Measurements from ENCODE around the gene MRPL22. TPM values are rescaled to one million over a fixed set of nuclear protein-coding genes. Genes with fewer than 3 reads are reported as not detected.

The MRPL22 gene
- total RNA-seq, 1 donor from 2014 or later, result 41.9 TPM

DNA sequence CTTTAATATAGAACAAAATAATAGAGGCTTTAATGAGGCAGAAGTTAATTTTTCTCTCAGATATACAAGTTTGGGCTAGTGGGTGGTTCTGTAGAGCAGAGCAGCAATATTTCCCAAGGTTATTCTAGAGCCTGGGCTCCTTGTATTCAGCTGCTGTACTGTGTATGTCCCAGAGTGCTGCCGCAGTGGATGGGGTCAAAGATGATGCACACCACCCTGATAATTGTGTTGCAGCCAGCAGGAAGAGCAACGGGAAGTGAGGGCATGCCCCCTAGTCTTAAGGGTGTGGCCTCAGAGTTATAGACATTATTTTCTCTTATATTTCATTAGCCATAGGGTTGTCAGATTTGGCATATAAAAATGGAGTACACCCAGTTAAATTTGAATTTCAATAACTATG lies 48.8 kb downstream of the MRPL22 start:
- no peak for DNase-seq
- H3K36me3 Mint-ChIP-seq (ENCODE audit: low read depth), result no peaks in the 10 kb centered on the region
- intact Hi-C loops (cut with micrococcal nuclease), result no loop called here
- H3K27ac Mint-ChIP-seq, result no peak overlapping the region
- ATAC-seq (ENCODE audit: low read depth), result no peak
- no peaks in the 10 kb centered on the region for H3K9me3 Mint-ChIP-seq
- POLR2A ChIA-PET, result no interaction called here
- TF ChIP-seq, protein P1, sequence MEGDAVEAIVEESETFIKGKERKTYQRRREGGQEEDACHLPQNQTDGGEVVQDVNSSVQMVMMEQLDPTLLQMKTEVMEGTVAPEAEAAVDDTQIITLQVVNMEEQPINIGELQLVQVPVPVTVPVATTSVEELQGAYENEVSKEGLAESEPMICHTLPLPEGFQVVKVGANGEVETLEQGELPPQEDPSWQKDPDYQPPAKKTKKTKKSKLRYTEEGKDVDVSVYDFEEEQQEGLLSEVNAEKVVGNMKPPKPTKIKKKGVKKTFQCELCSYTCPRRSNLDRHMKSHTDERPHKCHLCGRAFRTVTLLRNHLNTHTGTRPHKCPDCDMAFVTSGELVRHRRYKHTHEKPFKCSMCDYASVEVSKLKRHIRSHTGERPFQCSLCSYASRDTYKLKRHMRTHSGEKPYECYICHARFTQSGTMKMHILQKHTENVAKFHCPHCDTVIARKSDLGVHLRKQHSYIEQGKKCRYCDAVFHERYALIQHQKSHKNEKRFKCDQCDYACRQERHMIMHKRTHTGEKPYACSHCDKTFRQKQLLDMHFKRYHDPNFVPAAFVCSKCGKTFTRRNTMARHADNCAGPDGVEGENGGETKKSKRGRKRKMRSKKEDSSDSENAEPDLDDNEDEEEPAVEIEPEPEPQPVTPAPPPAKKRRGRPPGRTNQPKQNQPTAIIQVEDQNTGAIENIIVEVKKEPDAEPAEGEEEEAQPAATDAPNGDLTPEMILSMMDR (IDR thresholded peaks at IDR 0.05), result no peak
- CTCF ChIA-PET, result no interaction called here
- H3K4me3 Mint-ChIP-seq, result no peak overlapping the region
- peaks cover 3% of the 10 kb centered on the region for H3K4me1 Mint-ChIP-seq
- peaks cover 3% of the 10 kb centered on the region for H3K27me3 Mint-ChIP-seq

DNA sequence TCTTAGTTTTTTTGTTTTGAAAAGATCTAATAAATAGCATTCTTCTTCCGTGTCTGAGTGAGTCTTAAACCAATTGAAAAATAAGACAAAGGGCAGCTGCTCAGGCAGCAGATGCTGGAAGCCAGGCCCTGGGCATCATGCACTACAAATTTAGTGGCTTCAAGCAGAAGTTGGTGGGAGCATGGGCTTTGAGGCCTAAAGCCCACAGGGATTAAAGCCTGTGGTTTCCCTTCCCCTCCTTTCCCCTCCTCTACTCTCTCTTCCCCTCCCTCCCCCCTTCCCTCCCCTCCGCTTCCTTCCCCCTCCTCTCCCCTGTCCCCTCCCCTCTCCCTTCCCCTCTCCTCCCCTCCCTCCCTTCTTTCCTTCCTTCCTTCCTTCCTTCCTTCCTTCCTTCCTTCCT lies 52.6 kb downstream of the MRPL22 start:
- intact Hi-C loops (cut with micrococcal nuclease), result no loop called here
- peaks cover 2% of the 10 kb centered on the region for H3K27me3 Mint-ChIP-seq
- no peaks in the 10 kb centered on the region for H3K9me3 Mint-ChIP-seq
- TF ChIP-seq, protein P1 (IDR thresholded peaks at IDR 0.05), result no peak
- H3K36me3 Mint-ChIP-seq (ENCODE audit: low read depth), result no peaks in the 10 kb centered on the region
- no peak overlapping the region for H3K27ac Mint-ChIP-seq
- DNase-seq, result no peak
- H3K4me3 Mint-ChIP-seq, result no peak overlapping the region
- ChIA-PET POLR2A (no interaction called here), CTCF (no interaction called here)
- no peak for ATAC-seq (ENCODE audit: low read depth)
- H3K4me1 Mint-ChIP-seq, result peaks cover 3% of the 10 kb centered on the region

DNA sequence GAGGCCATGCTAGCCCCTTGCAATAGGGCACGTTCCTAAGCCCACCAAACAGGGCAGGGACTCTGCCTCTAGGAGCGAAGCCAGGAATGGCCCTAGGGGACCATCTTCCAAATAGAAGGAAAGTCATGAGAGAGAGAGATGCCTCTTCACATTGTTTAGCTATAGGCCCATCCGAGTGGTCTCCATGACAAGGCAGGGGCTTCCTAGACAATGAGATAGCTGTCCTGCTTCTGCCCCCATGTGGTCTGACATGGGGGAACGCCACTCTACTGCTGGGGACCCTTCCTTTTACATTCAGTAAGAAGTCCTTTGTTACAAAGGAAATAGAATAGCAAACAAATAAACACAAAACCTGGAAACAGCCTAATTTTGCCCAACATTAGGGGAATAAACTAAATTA lies 54.8 kb downstream of the MRPL22 start:
- TF ChIP-seq, protein P1 (IDR thresholded peaks at IDR 0.05), result no peak
- Mint-ChIP-seq H3K36me3 (ENCODE audit: low read depth) (no peaks in the 10 kb centered on the region), H3K4me1 (peaks cover 3% of the 10 kb centered on the region), H3K4me3 (no peak overlapping the region), H3K27ac (no peak overlapping the region), H3K27me3 (peaks cover 15% of the 10 kb centered on the region), H3K9me3 (no peaks in the 10 kb centered on the region)
- ATAC-seq (ENCODE audit: low read depth) (no peak), DNase-seq (no peak)
- ChIA-PET CTCF (interaction anchor here (1.5 kb wide), 1 partner anchor 345 kb away, joined by 3 read pairs; no protein-coding TSS in a partner anchor), POLR2A (no interaction called here)
- intact Hi-C loops (cut with micrococcal nuclease), result no loop called here

DNA sequence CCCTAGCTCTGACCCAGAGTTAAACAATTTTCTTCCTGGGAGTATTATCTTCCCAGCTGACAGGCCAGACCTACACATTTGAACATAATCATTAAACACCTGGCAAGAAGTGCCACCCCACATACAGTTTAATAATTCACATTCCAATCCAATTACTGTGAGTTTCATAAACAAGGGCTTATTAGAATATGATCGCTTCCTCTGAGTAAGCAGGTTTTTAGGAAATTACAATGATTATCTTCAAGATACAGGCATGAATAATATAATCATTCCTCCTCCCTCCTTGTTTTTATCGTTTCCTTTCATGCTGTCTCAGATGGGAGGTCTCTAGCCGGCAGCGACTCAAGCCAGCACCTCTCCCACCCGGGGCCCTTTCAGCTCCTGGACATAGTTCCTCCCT lies 56.9 kb downstream of the MRPL22 start:
- ChIA-PET CTCF (no interaction called here), POLR2A (no interaction called here)
- H3K27me3 Mint-ChIP-seq, result peaks cover 24% of the 10 kb centered on the region
- DNase-seq, result no peak
- ATAC-seq (ENCODE audit: low read depth), result no peak
- H3K9me3 Mint-ChIP-seq, result no peaks in the 10 kb centered on the region
- peaks cover 3% of the 10 kb centered on the region for H3K4me1 Mint-ChIP-seq
- H3K27ac Mint-ChIP-seq, result no peak overlapping the region
- TF ChIP-seq, protein P1 (IDR thresholded peaks at IDR 0.05), result no peak
- intact Hi-C loops (cut with micrococcal nuclease), result no loop called here
- no peaks in the 10 kb centered on the region for H3K36me3 Mint-ChIP-seq (ENCODE audit: low read depth)
- H3K4me3 Mint-ChIP-seq, result no peak overlapping the region

DNA sequence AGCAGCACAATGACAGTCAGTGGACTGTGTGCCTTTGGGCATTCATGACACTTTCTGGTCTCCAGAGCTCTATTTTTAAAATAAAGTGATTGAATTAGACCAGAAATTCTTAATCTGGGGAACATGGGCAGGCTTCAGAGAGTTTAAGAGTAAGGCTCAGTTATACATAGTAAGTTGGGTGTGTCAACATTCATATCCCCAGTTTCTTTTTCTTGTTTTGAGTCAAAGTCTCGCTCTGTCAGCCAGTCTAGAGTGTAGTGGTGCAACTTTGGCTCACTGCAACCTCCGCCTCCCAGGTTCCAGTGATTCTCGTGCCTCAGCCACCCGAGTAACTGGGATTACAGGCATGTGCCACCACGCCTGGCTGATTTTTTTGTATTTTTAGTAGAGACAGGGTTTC lies 59.0 kb downstream of the MRPL22 start:
- no peaks in the 10 kb centered on the region for H3K4me1 Mint-ChIP-seq
- POLR2A ChIA-PET, result no interaction called here
- no peaks in the 10 kb centered on the region for H3K36me3 Mint-ChIP-seq (ENCODE audit: low read depth)
- DNase-seq (no peak), ATAC-seq (ENCODE audit: low read depth) (no peak)
- CTCF ChIA-PET, result no interaction called here
- no peak overlapping the region for H3K27ac Mint-ChIP-seq
- peaks cover 3% of the 10 kb centered on the region for H3K9me3 Mint-ChIP-seq
- H3K4me3 Mint-ChIP-seq, result no peak overlapping the region
- TF ChIP-seq, protein P1 (IDR thresholded peaks at IDR 0.05), result no peak
- H3K27me3 Mint-ChIP-seq, result peaks cover 28% of the 10 kb centered on the region
- intact Hi-C loops (cut with micrococcal nuclease), result no loop called here
